GM12878 (cell line): ENCODE data around the gene IMMT.

Source experiments
- CHD2 ChIP-seq: IDR thresholded peaks from 2 replicates; pipeline ENCODE4 v1.6.1; 2011; ENCODE audit warnings: low read depth, low read length, improper control_type of control experiment, borderline replicate concordance
- E2F8 ChIP-seq: fragments of 450-650 bp; IDR thresholded peaks from 2 replicates; pipeline ENCODE4 v1.6.1; 2018; ENCODE audit warnings: mild to moderate bottlenecking, low read depth, moderate library complexity; ENCODE audit not compliant: partially characterized antibody
- JUND ChIP-seq: IDR thresholded peaks from 2 replicates; pipeline ENCODE4 v1.6.1; 2012; ENCODE audit warnings: low read depth, mild to moderate bottlenecking, low read length, improper control_type of control experiment, moderate library complexity
- NBN ChIP-seq: fragments of 450-650 bp; IDR thresholded peaks from 2 replicates; pipeline ENCODE4 v1.6.1; 2016
- SPI1 ChIP-seq: IDR thresholded peaks from 2 replicates; pipeline ENCODE4 v1.6.1; 2011; ENCODE audit warnings: low read depth, mild to moderate bottlenecking, low read length, moderate library complexity, borderline replicate concordance; ENCODE audit not compliant: insufficient read depth

GRCh38 chr2:86175828-86176227 is 19.4 kb downstream of the IMMT start:
- TF ChIP-seq CHD2, result no peak
- TF ChIP-seq SPI1, result no peak
- no peak for TF ChIP-seq JUND
- no peak for TF ChIP-seq E2F8
- TF ChIP-seq NBN, result no peak
